HG03460 (cell line): ENCODE data around the gene KCNQ1.

Experiments used
- ATAC-seq: cut with Tn5 transposase; IDR thresholded peaks from one replicate; pipeline ENCODE4 v1.9.1; 2021; ENCODE audit not compliant: unreplicated experiment

Gene KCNQ1

DNA sequence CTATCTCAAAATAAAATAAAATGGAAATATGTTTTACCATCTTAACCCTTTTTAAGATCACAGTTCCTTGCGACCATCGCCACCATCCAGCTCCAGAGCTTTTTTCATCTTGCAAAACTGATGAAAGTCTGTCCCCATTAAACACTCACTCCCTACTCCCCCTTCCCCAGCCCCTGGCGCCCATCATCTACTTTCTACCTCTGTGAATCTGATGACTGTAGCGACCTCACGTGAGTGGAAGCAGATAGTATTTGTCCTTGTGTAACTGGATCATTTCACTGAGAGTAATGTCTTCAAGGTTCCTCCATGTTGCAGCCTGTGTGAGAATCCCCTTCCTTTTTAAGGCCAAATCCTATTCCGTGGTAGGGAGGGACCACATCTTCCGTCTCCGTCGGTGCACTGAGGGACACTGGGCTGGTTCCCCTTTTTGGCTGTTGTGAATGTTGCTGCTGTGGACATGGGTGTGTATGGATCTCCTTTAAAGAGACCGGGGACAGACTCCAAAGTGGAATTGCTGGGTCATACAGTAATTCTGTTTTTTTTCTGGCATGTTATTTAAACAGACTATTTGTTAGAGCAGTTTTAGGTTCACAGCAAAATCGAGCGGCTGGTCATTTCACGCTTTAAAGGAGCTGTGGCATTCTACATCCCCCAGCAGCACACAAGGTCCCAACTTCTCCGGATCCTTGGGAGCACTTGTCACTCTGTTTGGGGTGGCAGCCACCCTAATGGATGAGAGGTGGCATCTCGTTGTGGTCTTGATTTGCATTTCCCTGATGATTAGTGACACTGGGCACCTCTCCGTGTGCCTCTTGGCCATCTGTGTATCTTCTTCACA is 120.0 kb downstream of the KCNQ1 start:
- ATAC-seq = no peak

DNA sequence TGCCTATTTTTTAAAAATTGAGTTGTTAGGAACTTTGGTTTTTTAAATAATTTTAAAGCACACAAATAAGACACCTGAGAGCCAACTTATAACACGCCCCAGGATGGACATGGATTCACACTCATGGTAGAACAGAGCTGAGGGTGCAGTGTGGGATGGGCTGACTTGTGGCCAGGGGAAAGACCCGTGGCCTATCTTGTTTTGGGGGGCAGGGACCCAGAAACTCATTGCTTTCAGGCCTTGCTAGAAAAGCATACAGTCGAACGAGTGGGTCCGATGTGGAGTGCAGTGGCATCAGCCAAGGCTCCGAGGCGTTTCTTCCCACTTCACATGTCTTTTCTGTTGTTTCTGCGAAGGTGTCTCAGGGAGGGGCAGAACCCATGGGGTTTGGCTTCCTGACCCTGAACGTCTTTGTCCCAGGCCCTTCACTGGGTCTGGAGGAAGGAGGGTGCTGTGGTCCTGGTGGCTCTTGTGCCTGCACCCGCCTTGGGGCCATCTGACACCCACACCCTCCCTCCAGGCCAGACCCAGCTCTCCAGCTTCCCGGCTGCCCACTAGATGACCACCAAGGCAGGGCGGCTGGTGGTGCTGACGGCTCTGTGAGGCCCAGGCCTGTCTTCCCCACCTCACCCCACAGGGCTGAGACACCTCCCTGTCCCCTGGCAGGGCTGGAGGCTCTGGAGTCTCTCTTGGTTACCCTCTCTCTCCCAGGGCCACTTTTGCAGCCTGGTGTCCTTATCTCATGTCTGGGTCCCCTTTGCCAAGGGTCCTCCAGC is 120.8 kb downstream of the KCNQ1 start:
- ATAC-seq = no peak

DNA sequence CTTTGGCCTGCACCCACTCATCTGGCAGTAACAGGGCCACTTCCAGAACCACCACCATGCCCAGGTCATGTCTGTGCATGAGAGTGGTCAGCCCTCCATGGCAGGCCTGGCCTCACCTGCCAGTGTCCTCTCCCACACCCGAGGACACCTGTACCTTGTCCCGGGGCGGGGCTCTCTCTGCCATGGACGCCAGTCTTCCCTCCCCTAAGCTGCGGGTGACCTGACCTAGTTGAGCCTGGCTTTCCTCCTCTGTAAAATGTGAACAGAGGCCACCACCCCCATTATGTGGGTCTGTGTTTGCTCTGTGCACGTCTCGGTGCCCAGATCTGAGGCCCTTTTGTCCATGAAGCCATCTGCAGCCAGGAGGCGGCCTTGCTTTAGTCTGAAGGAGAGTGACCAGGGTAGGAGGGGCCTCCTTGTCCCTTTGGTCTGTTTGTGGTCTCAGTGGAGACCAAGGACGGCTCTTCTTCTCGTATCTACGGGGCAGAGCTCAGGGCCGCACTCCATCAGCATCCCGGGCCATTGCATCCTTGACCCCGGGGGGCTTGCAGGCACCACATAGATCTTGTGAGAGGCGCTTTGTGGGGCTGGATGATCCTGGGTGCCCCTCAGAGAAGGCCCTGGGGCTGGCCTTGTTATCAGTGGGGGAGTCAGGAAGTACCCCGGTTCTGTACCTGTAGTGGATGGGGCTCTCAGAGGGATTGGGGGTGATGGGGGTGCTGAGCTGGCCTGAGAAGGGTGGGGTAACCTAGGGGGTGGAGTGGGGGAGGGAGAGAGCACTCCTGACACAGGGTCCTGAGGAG is 121.6 kb downstream of the KCNQ1 start:
- no peak for ATAC-seq

DNA sequence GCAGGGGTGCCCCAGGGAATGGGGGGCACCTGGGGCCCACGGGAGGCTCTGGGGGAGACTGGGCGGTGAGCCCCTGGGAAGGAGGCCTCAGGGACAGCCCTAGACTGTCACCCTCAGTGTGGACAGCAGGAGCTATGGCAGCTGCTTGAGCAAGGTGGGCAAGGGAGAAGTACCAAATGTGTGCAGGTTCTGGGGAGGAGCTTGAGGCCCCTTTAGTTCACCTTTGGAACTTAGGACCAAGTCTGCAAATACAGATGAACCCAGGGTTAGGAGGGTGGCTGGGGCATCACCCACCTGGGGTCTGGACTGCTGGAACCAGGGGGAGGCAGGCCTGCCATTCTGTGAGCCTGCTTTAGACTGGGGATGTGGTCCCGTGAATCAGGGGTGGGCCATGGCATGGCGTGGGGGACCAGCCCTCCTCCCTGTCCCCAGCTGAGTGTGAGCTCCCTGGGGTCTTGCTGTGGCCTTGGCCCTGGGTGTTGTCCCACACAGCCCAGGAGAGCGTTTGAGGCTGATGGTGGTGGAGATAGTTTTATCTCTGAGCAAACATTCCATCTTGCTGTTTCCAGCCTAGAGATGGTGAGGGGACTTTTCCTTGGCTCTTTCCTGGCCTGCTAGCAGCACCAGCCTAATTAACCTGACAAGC is 122.3 kb downstream of the KCNQ1 start:
- ATAC-seq = no peak

DNA sequence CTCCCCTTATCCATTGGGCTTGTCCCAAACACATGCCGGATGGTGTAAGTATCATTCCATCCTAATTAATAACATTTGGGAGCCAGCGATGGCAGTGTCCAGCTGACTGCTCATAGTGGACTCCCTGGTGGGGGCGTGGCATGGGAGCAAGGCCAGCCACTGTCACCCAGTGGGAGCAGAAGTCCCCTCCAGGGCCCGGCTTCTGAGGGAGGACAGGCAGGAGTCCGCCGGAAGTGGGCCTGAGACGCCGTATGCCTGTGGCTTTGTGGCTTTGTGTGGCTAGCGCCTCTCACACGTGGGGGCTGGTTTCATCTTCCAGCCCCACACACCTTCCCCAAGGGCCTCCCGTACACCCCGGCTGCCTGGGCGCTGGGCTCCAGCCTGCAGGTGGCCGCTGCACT is 124.5 kb downstream of the KCNQ1 start:
- ATAC-seq = no peak

DNA sequence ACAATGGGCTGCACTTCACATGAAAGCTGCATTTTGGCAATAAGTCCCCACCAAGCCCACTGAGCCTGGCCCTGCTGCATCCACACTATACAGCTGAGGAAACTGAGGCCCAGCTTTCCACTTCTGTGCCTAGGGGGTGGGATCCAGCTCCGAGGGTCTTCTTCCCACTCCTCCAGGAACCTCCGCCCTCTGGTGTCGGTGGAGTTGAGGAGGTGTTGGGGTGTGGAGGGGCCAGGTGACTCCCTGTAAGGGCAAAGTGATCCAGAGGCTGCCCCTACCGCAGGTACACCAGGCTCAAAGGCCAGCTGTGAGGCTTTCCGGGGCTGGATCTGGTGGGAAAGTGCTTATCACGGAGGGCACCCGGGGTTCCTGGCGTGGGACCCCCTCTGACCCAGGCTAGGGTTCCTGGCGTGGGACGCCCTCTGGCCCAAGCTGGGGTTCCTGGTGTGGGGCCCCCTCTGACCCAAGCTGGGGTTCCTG is 125.0 kb downstream of the KCNQ1 start:
- no peak for ATAC-seq

DNA sequence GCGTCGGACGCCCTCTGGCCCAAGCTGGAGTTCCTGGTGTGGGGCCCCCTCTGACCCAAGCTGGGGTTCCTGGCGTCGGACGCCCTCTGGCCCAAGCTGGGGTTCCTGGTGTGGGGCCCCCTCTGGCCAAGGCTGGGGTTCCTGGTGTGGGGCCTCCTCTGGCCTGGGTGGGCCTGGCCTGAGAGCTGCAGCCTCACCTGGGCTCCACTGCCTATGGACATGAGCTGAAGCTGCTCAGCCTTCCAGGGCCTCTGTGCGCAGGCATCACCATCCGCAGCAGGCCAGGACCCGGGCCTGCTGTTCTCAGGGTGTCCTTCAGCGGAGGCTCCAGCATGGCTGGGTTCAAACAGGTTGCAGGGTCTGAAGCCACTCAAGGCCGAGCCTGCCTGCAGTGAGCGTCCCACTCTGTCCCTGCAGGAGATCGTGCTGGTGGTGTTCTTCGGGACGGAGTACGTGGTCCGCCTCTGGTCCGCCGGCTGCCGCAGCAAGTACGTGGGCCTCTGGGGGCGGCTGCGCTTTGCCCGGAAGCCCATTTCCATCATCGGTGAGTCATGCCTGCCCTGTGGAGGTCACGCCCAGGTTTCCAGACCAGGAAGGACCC is 125.5 kb downstream of the KCNQ1 start:
- ATAC-seq = no peak

DNA sequence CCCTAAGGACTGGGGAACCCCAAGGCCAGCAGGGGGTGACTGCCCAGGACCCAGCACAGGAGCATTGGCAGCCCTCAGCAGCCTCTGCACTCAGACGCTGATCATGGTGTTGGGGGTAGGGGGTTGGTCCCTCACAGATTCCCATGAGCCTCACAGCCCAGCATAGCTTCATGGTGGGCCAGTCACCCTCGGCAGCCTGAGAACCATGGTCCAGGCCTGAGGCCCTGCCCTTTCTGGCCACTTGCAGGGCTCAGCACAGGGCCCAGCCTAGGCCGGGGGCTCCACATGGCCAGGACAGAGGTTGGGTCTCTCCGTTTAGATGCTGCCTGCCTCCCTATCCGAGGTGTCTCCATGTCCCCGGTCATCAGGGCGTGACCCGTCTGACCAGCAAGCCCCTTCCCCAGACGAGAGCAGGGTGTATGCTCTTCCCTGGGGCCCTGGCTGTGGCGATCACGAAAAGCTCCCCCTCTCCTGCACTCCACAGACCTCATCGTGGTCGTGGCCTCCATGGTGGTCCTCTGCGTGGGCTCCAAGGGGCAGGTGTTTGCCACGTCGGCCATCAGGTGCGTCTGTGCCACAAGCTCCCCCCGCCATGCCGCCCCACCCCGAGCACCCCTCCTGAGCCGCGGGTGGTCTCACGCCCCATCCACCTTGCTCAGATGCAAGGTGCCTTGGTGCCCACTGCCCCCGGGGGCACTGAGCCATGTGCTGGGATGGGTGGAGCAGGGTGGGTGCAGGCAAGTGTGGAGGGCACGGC is 126.2 kb downstream of the KCNQ1 start:
- ATAC-seq = no peak

DNA sequence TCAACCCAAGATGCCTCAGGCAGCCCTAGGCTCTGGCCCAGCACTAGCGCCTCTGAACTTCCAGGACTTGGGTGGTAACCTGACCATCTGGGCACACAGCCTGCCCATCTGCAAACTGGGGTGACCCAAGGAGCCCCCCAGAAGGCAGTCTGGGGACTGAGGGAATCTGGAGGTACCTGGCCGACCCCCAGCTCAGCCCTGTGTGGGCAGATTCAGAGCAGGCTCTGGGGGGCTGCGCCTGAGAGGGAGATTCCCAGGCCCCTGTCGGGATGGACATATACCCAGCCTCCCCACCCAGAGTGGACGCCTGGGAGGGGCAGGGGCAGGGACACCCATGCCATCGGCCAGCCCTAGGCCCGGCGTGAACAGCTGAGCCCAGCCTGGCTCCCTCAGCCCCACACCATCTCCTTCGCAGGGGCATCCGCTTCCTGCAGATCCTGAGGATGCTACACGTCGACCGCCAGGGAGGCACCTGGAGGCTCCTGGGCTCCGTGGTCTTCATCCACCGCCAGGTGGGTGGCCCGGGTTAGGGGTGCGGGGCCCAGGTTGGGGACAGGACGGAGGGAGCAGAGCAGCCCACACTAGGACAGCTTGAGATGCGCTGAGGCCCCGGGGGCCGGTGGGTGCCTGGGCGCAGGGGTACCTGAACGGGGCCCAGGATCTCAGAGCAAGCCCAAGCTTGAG is 126.9 kb downstream of the KCNQ1 start:
- no peak for ATAC-seq

DNA sequence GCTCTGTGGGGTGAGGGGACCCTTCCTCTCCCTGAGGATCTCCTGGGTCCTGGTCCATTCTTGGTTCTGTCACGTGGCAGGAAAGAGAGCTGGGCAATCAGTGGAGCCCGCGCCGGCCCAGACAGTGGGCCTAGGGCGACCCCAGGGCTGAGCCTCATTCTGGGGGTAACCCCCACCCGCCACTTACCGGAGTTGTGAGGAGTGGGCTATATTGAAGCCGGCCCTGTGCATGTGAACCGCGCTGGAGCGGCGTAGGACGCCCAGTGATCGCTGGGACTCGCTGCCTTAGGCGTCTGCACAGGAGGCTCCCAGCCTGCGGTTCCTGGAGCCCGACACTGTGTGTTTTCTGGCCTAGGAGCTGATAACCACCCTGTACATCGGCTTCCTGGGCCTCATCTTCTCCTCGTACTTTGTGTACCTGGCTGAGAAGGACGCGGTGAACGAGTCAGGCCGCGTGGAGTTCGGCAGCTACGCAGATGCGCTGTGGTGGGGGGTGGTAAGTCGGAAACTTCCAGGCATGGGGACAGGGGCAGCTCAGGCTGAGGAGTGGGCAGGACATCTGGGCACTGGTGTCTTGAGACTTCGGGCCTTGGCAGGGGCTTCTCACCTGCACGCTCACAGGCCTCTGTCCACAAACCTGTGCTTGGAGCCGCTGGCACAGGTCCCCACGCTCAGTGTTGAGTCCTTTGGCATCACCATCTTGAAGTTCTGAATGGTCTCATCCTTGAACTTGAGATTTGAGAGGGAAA is 127.9 kb downstream of the KCNQ1 start:
- no peak for ATAC-seq

DNA sequence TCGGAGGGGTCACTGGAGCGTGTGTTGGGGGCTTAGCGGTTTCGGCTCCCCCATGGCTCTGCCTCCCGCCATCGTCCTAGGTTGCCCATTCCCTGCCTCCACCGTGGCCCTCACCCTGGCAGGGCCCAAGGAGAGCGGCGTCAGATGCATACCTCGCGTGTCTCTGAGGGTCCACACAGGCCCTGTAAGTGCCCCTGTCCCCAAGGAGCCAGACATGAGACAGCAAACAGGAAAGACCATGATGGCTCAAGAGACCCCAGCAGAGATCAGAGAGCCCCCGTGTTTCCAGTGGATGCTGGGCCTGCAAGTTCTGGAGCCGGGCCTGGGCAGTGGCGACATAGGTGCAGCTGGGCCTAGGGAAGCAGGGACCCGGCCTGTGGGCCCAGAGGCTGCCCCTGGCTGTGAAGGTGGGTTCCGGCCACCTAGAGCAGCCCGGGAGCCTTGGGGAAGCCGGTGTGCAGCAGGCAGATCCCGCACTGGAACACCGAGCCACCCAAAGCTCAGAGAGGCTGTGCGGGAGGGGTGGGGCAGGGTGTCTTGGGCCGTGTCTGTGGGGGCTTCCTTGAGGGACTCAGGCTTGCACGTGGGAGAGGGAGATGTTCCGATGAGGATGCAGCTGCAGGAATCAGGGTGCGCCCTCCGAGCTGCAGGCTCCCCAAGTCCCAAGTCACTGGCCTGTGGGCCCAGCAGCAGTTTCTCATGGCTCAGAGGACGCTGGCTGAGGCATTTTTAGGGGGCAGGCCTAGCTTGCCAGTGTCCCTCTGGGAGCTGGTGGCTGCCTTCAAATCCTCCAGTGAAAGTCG is 128.6 kb downstream of the KCNQ1 start:
- no peak for ATAC-seq

DNA sequence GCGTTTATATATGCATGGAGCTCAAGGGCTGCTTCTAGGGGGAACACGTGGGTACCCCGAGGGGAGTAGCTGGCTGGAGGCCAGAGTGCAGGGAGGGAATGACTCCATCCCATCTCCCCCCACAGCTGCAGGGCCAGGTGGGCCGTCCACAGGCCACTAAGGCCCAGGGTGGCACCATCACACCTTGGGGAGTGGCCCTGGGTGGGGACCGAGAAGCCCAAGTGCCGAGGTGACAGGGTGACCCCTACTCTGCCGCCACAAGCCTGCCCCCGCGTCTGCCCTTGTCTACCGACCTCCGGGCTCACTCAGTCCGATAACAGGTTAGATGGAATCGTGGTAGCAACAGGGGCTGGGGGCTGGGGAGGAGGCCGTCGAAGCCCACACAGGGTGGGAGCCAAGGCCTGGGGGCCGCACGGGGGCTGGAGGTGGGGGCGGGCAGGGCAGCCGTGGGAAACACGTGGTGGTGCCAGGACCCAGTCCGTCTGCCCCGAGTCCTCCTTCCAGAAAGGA is 129.3 kb downstream of the KCNQ1 start:
- no peak for ATAC-seq

DNA sequence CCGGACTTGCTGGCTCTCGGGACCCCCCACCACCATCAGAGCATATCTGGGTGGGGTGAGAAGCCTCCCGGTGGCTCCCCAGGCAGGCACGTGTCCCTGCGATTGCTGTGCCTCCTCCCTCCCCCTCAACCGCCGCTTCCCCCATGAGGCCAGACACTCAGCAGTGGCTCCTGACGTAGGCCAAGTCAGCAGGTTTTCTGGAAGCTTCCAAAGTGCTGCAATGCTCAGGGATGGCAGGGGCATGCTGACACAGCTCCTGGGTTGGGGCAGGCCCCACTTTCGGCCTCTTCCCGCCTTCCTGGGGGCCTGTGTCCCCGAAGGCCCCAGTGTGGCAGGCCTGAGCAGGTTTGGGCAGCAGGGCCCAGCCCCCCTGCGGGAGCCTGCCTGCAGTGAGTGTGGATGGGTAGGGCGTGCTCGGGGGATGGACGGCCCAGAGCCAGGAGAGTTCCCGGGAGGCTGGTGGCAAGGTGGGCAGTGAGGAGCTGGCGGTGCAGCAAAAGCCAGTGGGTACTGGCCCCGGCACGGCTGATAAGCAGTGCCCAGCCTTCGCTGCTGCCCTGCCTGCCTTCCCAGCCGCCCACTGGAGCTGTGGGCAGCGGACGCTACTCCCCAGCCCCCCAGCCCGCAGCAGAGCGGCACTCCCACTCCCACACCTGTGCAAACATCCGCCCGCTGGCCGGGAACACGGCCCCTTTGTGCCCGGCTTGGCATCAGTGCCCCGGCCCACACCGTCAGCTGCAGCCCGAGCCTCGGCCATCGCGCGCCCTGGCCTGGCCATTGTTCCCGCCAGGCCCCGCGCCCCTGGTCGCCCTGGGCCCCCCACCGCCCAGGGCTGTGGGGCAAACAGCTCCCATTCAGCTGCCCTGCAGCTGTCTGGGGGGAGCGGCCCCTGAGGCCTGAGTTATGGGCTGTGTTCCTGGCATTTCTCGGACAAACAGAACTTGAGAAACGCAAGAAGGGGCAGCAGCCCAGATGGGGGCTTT is 130.0 kb downstream of the KCNQ1 start:
- ATAC-seq = no peak

DNA sequence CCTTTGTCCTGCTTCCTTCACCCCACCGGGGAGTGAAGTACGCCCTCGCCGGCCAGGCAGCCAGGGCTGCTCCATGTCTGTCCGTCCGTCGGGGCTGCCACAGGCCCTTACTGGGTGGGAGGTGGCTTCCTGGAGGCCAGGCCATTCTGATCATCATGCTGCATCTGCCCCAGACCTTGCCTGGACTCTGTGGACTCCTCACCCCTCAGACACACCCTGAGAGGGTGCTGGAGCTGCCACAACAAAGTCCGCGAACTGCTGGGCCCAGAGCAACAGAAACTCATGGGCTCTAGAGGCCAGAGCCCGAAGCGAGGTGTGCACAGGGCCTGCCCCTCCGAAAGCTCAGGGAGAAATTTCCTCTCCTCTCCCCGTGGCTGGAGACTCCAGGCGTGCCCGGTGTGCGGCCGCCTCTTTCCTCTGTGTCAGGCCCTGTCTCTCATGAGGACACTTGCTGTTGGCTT is 130.8 kb downstream of the KCNQ1 start:
- no peak for ATAC-seq

DNA sequence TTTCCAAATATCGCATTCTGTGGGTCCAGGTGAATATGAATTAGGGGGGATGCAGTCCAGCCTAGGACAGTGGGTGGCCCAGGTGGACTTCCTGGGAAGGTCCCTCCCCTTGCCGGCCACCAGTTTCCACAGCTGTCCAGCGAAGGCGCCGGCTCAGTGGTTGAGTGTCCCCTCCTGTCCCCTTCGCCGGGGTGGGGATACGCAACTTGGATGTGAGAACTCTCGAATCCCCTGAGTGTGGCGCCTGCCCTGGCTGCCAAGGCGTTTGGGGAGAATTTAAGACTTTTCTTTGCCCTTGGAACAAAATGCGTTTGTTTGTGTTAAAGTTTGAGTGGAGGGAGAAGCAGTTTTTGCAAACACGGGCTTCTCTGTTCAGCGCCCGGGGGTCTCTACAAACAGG is 131.3 kb downstream of the KCNQ1 start:
- ATAC-seq = no peak

DNA sequence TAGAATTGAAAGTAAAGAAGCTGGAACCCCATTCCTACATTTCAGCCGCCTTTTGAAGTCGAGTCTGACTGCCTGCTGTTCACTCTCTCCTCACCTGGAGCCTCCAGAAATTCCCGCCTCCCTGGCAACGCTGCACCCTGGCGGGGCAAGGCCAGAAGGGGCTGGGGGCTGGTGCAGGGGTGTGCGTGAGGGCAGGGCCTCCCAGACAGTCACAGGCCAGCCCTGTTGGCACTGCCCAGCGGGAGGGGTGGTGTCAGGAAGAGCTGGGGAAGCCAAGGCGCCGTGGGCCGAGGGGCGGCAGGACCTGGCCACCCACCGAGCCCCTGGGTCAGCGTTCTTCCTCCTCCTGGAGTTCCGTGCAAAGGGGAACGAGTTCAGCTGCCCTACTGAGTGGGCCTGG is 131.7 kb downstream of the KCNQ1 start:
- no peak for ATAC-seq
